ENCODE measurements around the gene THADA.
A peak's percentile ranks its signal among the peaks of the same experiment; 100 is the strongest.

Gene THADA

GRCh38 chr2:43484323-43484930 lies 111.4 kb downstream of the THADA start:
- no peaks in the 10 kb centered on the region for H3K27me3 Mint-ChIP-seq (ENCODE audit: low read depth, poor library complexity)
- peak; percentile 68 for TF ChIP-seq CTCF (IDR thresholded peaks at IDR 0.05)
- no peaks in the 10 kb centered on the region for H3K36me3 Mint-ChIP-seq (ENCODE audit: low read depth)
- DNase-seq: peak; percentile 10
- no peak overlapping the region for H3K4me3 Mint-ChIP-seq
- peaks cover 3% of the 10 kb centered on the region for H3K9me3 Mint-ChIP-seq
- no peak overlapping the region for H3K27ac Mint-ChIP-seq
- H3K4me1 Mint-ChIP-seq: peaks cover 29% of the 10 kb centered on the region

GRCh38 chr2:43482961-43483360 lies 112.9 kb downstream of the THADA start:
- no peak for DNase-seq
- Mint-ChIP-seq H3K36me3 (ENCODE audit: low read depth) (no peaks in the 10 kb centered on the region), H3K27me3 (ENCODE audit: low read depth, poor library complexity) (no peaks in the 10 kb centered on the region), H3K4me1 (peaks cover 29% of the 10 kb centered on the region), H3K9me3 (no peaks in the 10 kb centered on the region), H3K4me3 (no peak overlapping the region), H3K27ac (peak overlapping the region; percentile 46)
- TF ChIP-seq CTCF (IDR thresholded peaks at IDR 0.05): no peak

GRCh38 chr2:43481927-43482542 lies 113.8 kb downstream of the THADA start:
- Mint-ChIP-seq H3K4me1 (peaks cover 29% of the 10 kb centered on the region), H3K36me3 (ENCODE audit: low read depth) (no peaks in the 10 kb centered on the region), H3K4me3 (no peak overlapping the region), H3K27ac (no peak overlapping the region), H3K27me3 (ENCODE audit: low read depth, poor library complexity) (no peaks in the 10 kb centered on the region), H3K9me3 (no peaks in the 10 kb centered on the region)
- TF ChIP-seq CTCF (IDR thresholded peaks at IDR 0.05): no peak
- no peak for DNase-seq

GRCh38 chr2:43480874-43481273 lies 115.0 kb downstream of the THADA start:
- H3K4me1 Mint-ChIP-seq: peaks cover 36% of the 10 kb centered on the region

GRCh38 chr2:43478412-43479086 lies 117.3 kb downstream of the THADA start:
- H3K4me1 Mint-ChIP-seq: peaks cover 46% of the 10 kb centered on the region
- TF ChIP-seq CTCF (IDR thresholded peaks at IDR 0.05): no peak

More at GRCh38 chr2:43480874-43481273, 115.0 kb downstream of the THADA start:
- no peak overlapping the region for H3K4me3 Mint-ChIP-seq
- DNase-seq: no peak
- H3K27ac Mint-ChIP-seq: no peak overlapping the region
- TF ChIP-seq CTCF (IDR thresholded peaks at IDR 0.05): no peak
- no peaks in the 10 kb centered on the region for H3K9me3 Mint-ChIP-seq
- H3K36me3 Mint-ChIP-seq (ENCODE audit: low read depth): no peaks in the 10 kb centered on the region
- no peaks in the 10 kb centered on the region for H3K27me3 Mint-ChIP-seq (ENCODE audit: low read depth, poor library complexity)

More at GRCh38 chr2:43478412-43479086, 117.3 kb downstream of the THADA start:
- no peak overlapping the region for H3K27ac Mint-ChIP-seq
- no peak overlapping the region for H3K4me3 Mint-ChIP-seq
- H3K9me3 Mint-ChIP-seq: no peaks in the 10 kb centered on the region
- no peaks in the 10 kb centered on the region for H3K27me3 Mint-ChIP-seq (ENCODE audit: low read depth, poor library complexity)
- H3K36me3 Mint-ChIP-seq (ENCODE audit: low read depth): peaks cover 13% of the 10 kb centered on the region
- DNase-seq: no peak
